ENCODE results near the gene MAP2K4.
A peak's percentile ranks its signal among the peaks of the same experiment; 100 is the strongest.
"Not testable (repeated sequence)": the region's sequence is repeated elsewhere in the genome, so short reads cannot be mapped to it uniquely, and the experiment has no call there.

The MAP2K4 gene

DNA sequence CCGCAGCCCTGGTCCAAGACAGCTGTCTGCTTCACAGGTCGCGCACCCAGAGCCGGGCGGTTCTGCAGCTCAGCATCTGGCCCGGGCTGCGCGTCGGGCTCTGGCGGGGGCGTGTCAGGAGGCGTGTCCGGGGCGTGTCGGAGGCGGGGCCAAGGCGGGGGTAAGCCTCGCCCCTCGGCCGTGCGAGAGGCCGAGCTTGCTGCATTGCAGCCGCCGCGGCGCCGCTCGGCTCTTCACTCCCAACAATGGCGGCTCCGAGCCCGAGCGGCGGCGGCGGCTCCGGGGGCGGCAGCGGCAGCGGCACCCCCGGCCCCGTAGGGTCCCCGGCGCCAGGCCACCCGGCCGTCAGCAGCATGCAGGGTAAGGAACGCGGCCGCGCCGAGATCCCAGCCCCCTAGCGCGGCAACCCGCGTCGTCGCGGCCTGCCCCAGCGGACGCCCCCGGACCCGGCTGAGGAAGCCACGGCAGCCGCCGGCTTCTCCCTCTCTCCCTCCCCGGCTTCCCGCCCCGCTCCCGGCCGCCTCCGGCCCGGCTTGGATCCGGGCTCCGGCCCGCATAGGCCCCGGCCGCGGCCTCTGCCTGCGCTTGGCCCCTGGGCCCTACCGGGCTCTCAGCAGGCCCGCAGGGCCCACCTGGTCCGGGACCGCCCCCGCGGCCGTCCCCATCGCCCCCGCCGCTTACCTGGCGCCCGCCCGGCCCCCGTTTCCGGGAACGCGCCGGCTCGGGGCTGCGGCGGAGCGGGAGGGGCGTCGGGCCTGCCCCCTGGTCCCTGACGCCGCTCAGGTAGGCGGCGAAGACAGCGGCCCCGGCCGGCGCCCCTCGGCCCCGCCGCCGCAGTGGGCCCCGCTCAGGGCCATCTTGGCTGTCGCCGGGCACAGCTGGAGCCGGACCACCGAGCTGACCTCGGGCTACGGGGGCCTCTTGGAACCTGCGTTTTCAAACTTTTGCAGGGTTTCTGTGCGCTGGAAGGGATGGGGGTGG is at the start of gene MAP2K4:
Gene MAP2K4 (plus strand): TSS at position 236 of the 981 bp plus-strand sequence. CDS start 10 bp downstream, at position 246.
- DNase-seq = peak; percentile 91 to 95

DNA sequence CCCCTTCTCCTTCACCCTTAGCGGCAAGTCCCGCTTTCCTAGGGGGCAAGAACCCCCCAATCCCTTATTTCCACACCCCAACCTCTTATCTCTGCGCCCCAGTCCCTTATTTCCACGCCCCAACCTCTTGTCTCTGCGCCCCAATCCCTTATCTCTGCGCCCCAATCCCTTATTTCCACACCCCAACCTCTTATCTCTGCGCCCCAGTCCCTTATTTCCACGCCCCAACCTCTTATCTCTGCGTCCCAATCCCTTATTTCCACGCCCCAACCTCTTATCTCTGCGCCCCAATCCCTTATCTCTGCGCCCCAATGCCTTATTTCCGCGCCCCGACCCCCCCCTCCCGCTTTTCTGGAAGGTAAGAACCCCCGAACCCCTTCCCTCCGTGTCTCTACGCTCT is 47.9 kb upstream of the MAP2K4 start:
- not testable (repeated sequence) for DNase-seq

DNA sequence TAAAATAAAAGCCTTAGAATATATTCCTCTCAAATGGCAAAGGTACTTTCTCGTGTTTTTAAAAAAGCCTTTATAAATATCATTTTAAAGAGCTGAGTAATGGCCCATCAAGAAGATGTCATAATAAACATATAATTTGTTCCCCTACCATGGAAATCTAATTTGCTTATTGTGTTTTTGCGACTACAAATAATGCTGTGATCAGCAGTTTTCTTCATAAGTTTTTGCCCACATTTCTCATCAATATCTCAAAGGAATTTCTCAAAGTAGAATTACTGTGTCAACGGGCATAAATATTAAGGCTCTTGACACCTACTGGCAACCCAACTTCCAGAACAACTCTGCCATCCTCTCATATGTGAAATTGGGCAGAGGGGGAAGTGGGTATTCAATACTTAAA is 40.9 kb upstream of the MAP2K4 start:
- no peak for DNase-seq

DNA sequence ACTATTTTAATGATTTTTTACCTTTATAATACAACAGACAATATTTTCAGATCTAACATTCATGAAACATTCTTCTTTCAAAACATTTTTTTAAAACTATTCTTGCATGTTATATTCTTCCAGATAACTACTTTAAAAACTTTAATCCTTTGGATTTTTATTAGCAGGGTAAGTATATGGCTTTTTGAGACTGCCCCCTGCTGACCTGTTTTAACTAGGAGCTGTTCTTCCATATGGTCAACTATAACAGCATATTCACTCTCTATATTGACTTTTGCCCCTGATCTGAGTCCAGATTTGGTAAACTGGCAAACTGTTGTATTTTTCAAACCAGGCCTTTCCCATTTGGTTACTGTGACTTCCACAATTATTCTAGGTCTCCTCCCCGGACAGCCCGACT is 39.9 kb upstream of the MAP2K4 start:
- no peak for DNase-seq

DNA sequence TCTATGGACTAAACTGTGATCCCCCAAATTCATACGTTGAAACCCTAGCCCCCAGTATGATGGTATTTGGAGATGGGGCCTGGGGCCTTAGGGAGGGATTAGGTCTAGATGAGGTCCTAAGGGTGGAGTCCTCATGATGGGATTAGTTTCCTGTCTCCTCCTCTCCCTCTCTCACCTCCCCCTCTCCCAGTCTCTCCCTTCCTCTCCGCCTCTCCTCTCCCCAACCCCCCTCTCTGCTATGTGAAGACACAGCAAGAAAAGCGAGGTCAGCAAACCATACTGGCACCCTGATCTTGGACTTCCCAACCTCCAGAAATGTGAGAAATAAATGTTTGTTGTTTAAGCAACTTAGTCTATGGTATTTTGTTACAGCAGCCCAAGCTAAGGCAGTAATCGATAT is 38.8 kb upstream of the MAP2K4 start:
- DNase-seq = no peak

DNA sequence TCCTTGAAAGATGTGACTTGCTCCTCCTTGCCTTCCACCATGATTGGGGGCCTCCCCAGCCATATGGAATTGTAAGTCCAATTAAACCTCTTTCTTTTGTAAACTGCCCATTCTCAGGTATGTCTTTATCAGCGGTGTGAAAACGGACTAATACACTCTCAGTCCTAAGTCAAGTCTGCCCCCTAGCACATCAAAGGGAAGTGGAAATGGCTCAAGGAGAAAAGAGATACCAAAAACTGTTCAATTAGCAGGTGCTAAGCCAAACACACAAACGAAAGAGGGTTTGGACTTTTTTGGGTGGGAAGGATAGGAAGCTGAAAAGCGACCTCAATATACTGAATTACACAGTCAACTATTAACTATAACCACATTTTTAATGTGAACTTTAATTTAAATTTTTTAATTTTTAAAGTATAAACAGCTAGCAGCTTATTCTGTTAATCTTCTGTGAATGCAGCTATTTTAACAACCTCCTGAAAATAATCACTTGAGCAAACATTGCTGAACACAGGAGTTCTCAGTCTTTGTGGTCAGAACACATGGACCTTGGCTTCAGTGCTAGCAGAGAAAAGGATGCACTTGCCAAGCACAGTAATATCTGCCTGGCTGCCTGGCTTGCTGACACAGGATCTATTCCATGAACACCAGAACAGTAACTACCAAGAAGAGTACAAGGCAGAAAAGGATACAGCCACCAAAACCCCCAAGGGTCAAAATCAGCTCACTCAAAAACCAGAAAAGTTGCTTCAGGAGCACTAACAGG is 34.3 kb upstream of the MAP2K4 start:
- no peak for DNase-seq

DNA sequence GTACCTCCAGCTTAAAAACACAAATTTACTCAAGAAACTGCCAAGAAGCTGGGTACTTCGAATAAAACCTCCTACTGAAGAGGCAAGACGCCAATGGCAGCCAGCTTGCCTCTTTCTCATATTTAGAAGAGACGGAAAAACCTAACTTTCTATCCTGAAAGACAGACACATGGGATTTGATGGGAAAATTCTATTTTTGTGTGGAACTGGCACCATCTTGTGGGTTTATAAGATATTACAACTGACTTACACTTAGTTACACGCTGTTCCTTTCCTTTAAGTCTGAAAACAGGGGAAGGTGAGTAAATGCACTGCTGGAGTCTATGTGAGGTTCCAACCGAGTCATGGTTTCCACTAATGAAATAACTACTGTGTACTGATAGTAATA is 33.7 kb upstream of the MAP2K4 start:
- DNase-seq = no peak

DNA sequence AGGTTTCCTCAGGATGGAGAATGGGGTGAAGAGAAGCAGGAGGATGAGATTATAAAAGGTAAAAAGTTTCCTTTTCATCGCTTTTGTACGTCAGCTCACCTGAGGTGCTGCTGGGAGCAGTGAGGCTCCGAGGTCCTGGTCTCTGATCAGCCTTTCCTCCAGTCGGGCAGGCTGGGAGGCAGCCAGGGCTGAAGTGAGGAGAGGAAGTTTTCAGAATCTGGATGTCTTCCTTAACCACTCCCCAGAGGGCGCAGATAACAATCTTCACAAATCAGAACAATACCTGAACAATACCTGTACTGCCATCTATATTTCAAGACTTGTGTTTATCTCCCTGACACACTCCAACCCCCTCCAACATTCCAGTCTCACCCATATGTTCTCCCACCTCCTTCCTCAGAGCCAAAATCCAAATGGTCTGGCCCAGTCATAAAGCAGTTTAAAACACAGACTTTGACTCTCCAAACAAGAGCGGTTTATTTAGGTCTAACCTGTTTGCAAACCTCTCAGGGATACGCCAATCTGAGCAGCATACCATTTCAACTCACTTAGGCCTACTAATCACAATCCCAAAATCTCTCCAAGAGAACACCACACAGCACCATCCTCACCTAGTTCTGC is 30.2 kb upstream of the MAP2K4 start:
- no peak for DNase-seq

DNA sequence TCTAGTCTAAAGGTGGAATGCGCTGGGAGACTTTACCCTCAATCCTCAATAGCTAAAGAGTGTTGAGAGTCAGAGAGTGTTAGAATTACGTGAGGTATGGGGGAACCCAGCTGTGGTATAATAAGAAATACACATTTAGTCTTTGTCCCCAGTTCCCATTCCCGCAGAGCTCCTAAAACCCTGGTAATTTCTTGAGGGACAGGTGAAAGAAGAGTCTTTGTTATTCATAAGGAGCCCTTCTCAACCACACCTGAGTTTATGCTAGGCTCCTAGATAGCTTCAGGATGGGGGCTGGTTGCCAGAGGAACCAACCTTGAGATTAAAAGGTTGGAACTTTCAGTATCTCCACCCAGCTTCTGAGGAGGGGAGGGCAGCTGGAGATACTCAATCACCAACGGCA is 29.2 kb upstream of the MAP2K4 start:
- no peak for DNase-seq

DNA sequence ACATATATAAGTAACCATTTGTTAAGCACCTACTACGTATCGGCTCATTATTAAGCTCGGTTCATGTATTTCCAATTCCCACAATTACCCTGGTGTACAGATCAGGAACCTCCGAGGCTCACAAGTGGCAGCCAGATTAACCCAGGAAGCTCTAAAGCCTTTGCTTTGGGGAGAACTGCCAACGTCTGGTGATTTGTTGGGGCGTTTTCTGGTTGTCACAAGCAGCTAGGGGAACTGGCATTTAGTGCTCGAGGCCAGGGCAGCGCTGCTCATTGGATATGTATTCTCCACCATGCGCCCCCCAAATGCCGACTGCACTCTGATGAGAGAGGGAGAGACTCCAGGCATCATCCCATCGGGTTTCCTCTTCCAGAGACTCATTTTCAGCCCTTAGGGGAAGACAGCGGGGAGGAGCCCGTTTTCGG is 23.9 kb upstream of the MAP2K4 start:
- DNase-seq = no peak

DNA sequence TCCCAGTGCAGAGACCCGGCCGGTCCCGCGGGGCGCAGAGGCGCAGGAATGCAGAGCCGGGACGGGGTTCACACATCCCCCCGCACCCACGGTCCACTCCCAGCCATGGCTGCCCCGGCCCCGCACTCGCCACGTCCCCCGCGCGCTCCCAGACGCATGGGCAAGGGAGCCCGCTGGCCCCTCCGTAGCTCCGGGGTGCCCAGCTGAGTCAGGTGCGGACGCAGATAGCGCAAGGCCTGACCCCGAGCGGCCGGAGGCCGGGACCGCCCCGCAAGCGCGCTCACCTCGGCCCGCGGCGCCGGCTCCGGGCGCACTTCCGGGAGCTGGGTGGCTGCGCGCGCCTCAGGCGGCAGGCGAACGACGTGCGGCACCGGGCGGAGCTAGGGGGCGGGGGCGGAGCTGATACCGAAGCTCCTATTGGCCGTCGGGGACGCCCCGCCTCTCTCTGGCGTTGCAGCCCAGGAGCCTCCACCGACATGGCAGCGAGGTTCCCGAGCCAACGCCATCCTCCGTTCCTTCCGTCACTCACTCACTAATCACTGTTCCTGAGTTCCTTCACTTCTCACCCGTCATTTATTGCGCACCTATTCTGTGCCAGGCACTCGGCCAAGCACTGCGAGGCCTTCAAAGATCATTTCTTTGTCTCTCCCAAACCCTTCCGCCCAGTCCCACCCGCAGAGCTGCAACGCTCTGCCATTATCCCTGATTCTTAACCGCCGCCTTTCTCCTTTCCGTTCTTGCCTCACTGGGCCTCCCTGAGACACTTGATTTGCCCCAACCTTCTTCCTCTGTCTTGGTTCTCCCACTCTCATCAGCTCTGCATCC is 23.3 kb upstream of the MAP2K4 start, which contains the start of gene ZNF18:
Gene ZNF18 (minus strand): TSS at position 329 of the 825 bp plus-strand sequence. CDS start 4,646 bp downstream, outside the sequence.
- DNase-seq = peak; percentile 95

DNA sequence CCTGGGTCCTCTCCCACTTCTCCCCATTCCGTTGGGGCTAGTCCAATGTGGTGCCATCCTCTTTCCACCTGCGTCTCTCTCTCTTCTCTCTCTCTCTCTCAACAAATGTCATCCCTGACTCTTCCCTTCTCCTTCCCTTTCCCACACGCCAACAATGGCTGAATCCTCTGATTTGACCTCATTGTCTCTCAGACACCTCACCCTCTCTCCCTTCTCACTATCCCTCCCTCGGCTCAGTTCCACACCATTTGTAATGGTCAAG is 22.8 kb upstream of the MAP2K4 start:
- DNase-seq = no peak

DNA sequence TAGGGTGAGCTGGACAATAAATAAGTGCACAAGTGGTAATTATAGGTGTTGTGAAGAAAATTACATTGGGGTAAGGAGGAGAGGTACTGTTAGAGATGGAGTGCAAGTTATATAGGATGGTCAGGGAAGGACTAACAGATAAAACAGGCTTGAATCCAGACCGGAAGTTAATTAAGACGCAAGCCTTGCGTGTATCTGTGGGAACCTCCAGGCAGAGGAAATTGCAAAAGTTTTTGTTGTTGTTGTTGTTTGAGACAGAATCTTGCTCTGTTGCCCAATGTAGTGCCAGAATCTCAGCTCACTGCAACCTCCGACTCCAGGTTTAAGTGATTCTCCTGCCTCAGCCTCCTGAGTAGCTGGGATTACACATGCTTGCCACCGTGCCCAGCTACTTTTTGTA is 21.0 kb upstream of the MAP2K4 start:
- DNase-seq = no peak

DNA sequence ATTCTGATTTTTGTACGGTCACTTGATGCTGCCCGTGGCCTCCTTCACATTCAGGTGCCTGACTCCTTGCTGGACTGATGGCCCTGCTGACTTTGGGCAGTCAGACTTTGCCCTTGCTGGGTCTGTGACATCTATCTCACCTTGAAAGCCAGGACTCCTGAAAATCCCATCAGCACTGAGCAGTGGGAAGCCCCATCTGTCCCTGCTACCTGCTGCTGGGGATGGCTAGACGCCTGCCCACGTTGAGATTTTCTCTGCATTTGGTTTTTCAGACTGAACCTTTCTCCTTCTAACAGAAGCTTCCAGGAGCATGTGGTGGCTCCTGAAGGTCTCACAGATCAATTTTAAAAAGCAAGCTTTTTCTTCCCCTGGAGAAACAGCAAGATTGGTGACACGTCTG is 13.2 kb upstream of the MAP2K4 start:
- no peak for DNase-seq

DNA sequence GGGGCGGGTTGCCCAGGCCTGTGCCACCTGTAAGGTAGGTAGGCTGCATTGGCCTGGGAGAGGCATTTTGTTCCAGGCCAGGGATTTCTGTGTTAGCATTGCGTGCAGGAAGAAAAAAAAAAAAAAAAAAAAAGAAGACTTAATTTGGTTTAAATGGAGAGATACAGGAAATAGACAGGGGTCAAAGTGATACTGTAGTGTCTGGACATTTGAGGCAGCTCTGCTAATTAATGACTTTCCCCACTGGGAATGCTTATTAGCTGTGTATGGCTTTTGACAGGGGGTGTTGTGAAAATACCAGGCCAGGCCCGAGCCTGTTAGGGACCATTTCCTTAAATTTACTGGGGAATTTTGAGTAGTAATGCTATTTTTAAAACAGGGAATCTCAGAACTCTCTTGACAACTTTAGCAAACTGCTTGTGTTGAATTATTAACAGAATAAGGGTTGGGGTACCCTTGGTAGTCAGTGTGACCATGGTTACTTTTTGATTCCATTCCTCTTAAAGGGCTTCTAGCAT is 1.0 kb downstream of the MAP2K4 start:
- DNase-seq = no peak

DNA sequence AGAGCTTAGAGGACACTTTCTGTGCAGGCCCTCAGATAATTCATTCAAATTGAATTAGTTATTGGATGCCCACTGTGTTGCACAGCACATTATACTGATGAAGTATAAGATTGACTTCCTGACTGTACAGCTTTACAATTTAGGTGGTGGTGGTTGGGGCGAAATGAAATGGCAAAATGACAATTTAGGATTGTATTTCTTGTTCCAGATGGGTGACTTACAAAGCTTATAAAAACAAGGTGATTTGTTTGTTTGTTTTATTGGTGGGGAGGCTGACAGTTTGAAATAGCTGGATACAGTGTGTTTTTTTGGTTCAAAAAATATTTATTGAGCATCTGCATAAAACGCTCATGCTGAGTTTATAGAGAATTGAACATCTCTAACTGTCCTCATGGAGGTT is 1.6 kb downstream of the MAP2K4 start:
- DNase-seq = no peak

DNA sequence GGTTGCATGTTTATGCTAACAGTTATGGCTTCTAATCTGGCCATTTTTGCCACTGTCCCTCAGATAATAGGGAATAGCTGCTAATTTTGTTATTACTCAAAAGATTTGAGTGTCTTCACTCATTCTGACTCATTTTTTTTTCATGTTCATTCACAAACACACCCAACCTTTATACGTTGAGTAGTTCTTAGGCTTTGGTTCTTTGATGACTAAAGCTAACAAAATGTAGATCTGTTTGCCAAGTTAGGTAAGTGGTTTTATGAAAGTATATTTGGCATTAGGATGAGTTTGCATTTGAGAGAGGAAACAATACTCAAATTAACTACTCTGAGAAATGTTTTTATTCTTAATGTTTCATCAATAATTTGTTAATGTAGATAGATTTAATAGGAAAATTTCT is 3.6 kb downstream of the MAP2K4 start:
- DNase-seq = no peak

DNA sequence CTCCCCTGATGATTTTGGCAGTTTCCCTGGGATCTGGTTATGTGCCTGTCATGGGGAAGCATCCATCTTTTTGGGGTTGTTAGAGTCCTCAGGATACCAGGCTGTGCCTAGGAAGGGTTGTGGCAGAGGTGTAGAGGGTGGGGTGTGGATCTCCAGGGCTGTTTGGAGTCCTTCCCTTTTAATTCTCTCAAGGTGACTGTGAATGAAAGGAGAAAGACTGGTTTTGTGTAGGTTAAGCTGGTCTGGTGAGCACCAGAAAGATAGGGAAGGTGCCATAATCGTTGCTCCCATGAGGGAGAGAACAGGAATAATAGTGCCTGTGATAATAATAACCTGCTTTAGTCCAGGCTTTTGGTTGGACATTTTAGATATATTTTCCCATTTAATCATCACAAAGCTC is 7.0 kb downstream of the MAP2K4 start:
- DNase-seq = no peak

DNA sequence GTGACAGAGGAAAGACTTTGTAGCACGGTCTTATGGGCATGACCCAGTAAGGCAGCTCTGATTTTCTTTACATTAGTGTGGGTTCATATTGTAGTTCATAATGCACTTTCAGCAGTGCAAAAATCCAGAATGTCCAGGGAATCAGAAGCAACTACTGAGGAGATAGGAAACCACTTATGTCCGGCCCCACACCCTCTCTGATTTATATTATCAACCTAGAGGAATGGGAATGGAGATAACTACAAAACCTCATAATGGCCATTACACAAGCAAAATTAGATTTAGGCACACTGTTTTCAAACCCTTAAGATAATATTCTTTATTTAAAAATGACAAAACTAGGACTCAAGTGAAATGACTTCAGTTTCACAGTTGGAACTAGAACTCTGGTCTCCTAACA is 7.9 kb downstream of the MAP2K4 start:
- no peak for DNase-seq

DNA sequence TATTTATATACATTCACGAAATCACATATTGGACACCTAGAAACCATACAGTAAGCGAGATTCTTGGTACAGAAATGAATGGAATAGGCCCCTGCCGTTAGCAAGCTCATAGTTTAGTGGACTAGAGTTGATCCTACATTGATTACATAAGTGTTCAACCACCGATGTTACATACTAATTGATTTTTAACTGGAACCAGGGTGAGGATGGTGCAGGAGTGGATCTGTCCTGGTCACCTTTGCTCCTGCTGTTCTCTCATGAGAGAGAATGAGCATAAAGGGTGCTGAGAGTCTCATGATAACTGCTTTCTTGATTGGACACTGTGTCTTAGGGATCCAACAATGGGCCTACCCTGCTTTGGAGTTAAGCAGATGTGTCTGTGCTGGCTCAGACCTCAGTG is 13.9 kb downstream of the MAP2K4 start:
- no peak for DNase-seq

DNA sequence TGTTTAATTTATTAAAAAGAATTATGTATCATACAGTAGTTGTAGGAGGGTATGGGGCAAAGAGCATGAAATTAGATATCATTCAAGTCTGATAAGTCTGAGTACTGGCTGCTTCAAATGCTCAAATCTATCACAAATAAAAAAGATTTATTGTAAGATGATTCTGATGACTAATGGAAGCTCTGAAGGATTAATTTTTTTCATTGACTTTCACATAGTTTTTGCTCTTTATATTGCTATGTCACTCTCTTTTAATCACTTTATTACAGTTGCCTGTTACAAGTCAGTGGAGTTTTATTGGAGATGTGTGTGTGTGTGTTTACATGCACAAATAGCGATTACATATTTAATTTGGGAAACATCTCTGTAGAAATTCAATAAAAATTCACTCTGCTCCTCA is 15.0 kb downstream of the MAP2K4 start:
- no peak for DNase-seq

DNA sequence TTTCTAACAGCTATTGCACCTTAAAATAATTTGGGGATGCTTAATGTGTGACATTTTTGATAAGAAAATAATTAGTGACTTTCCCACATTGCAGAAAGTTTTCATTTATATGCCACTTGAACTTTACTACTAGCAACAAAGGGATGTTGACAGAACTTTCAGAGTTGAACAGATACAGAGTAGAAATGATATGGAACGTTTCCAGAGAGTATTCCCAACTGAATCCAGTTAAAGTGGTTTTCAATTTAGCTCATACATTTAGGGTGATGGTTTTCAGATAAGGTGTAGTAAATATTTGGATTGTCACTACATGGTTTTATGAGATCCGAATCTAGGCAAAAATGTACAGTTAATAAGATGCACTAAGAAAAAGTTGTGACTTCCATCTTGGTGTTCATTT is 17.3 kb downstream of the MAP2K4 start:
- DNase-seq = no peak

DNA sequence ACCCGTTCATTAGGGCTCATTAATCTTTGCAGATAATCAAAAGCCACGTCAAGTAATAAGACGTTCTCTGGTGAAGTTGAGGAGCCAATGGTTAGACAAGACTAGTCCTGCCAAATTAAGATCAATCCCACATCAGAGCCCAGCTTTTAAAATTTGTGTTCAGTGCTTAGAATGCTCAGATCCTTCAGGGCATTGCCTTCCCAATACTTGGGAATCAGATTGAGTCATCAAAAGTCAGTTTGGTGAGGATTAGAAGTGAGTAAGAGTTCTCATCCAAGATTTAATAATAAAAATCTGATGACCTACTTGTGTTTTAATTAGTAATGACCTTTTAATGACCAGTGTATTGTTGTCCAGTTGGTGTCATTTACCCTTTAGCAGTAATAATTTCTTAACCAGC is 19.8 kb downstream of the MAP2K4 start:
- no peak for DNase-seq
